ENCODE data around the gene FOXD4L6.
"Not testable (repeated sequence)": the region's sequence is repeated elsewhere in the genome, so short reads cannot be mapped to it uniquely, and the experiment has no call there.

FOXD4L6 gene

GRCh38 chr9:41086215-41086614 is 42.3 kb downstream of the FOXD4L6 start:
- H3K36me3 Mint-ChIP-seq; H3K9me3 Mint-ChIP-seq (ENCODE audit: low read depth); H3K4me3 Mint-ChIP-seq; H3K27ac Mint-ChIP-seq; H3K4me1 Mint-ChIP-seq (ENCODE audit: low read depth): not testable (repeated sequence)
- peaks cover 14% of the 10 kb centered on the region for H3K27me3 Mint-ChIP-seq

- H3K27me3 Mint-ChIP-seq, result peaks cover 11% of the 10 kb centered on the region
- not testable (repeated sequence) for H3K4me3 Mint-ChIP-seq; H3K4me1 Mint-ChIP-seq (ENCODE audit: low read depth); H3K9me3 Mint-ChIP-seq (ENCODE audit: low read depth); H3K27ac Mint-ChIP-seq; H3K36me3 Mint-ChIP-seq
These were observed 46.1 kb downstream of the FOXD4L6 start for GRCh38 chr9:41082358-41082757.

- H3K27ac Mint-ChIP-seq; H3K9me3 Mint-ChIP-seq (ENCODE audit: low read depth); H3K36me3 Mint-ChIP-seq; H3K4me1 Mint-ChIP-seq (ENCODE audit: low read depth); H3K4me3 Mint-ChIP-seq: not testable (repeated sequence)
- peaks cover 17% of the 10 kb centered on the region for H3K27me3 Mint-ChIP-seq
These were observed 49.0 kb downstream of the FOXD4L6 start for GRCh38 chr9:41079464-41079863.

- not testable (repeated sequence) for H3K36me3 Mint-ChIP-seq; H3K27ac Mint-ChIP-seq; H3K4me1 Mint-ChIP-seq (ENCODE audit: low read depth); H3K4me3 Mint-ChIP-seq; H3K9me3 Mint-ChIP-seq (ENCODE audit: low read depth)
- peaks cover 20% of the 10 kb centered on the region for H3K27me3 Mint-ChIP-seq
These were observed 50.9 kb downstream of the FOXD4L6 start for GRCh38 chr9:41077586-41077985.
